SJSA1 (cell line): Measurements from ENCODE around the gene FAM200C. TPM values are rescaled to one million over a fixed set of nuclear protein-coding genes. Genes with fewer than 3 reads are reported as not detected.

Source experiments
- DNase-seq, 2 experiments: peaks; one replicate each; pipeline ENCODE4 v3.0.0-alpha.2; 2015 to 2020; ENCODE audit warnings: low spot score in 2 of 2, low read depth in 1 of 2
- H3K27ac ChIP-seq: fragments of 250-450 bp; sonication (Bioruptor Pico); 2 replicates; pipeline ENCODE4 v1.5.1; 2020; ENCODE audit warnings: mild to moderate bottlenecking, moderate library complexity
- H3K27me3 ChIP-seq: fragments of 250-450 bp; sonication (Bioruptor Pico); replicated peaks from 2 replicates; pipeline ENCODE4 v1.5.1; 2020; ENCODE audit warnings: mild to moderate bottlenecking, moderate library complexity
- H3K36me3 ChIP-seq: fragments of 250-450 bp; sonication (Bioruptor Pico); 2 replicates; pipeline ENCODE4 v1.5.1; 2020; ENCODE audit warnings: mild to moderate bottlenecking
- H3K4me1 ChIP-seq: fragments of 250-450 bp; sonication (Bioruptor Pico); replicated peaks from 2 replicates; pipeline ENCODE4 v1.6.1; 2021; ENCODE audit warnings: mild to moderate bottlenecking
- H3K4me3 ChIP-seq: fragments of 250-450 bp; sonication (Bioruptor Pico); 2 replicates; pipeline ENCODE4 v1.5.1; 2020; ENCODE audit warnings: mild to moderate bottlenecking
- H3K9me3 ChIP-seq: fragments of 250-450 bp; sonication (Bioruptor Pico); replicated peaks from 2 replicates; pipeline ENCODE4 v1.5.1; 2020; ENCODE audit warnings: mild to moderate bottlenecking
- total RNA-seq: library from RNA; depleted of rRNA; stranded (reverse); fragments of >200 nt; shearing (Covaris generic); gene quantifications from 2 replicates; pipeline ENCODE4 v1.2.3, GENCODE V29; 2014

FAM200C gene
- total RNA-seq, 1 experiment from 2014 or later, result 5.5 TPM

- no peaks in the 10 kb centered on the region for H3K9me3 ChIP-seq
- DNase-seq, result no peak
- H3K27me3 ChIP-seq, result no peaks in the 10 kb centered on the region
- H3K36me3 ChIP-seq, result peaks cover 3% of the 10 kb centered on the region; the same call in 1 of the 2 replicates
- no peak overlapping the region for H3K27ac ChIP-seq
- H3K4me3 ChIP-seq, result no peak overlapping the region
- H3K4me1 ChIP-seq, result peaks cover 9% of the 10 kb centered on the region
Observed at GRCh38 chr5:160435532-160435931, 35.7 kb upstream of the FAM200C start.

DNA sequence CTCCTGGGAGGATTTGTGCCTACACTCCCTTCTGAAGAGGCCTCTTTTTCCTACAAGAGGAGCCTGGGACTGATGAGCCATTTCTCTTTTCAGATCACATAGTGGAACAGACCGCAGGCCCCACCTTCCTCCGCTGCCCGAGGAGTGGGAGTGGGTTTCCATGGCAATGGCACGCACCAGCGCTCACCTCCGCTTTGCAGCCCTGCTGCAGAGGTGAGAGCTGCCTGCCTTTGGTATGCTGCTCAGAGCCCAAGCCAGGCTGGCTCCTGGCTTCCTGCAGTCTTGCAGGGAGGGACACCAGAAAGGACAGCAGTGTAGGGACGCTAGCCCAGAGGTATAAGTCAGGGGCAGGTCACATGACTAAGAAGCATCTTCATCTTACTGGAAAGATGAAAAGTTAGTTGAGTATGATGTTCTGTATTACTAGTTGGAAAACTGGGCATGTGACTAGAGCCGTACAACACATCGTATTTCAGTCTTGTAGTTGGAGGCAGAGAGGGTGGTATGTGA is 34.2 kb upstream of the FAM200C start:
- Histone ChIP-seq H3K4me1 (peaks cover 7% of the 10 kb centered on the region), H3K27ac (no peak overlapping the region), H3K27me3 (no peaks in the 10 kb centered on the region), H3K4me3 (no peak overlapping the region), H3K9me3 (no peaks in the 10 kb centered on the region), H3K36me3 (peaks cover 17% of the 10 kb centered on the region)
- DNase-seq, result no peak

DNA sequence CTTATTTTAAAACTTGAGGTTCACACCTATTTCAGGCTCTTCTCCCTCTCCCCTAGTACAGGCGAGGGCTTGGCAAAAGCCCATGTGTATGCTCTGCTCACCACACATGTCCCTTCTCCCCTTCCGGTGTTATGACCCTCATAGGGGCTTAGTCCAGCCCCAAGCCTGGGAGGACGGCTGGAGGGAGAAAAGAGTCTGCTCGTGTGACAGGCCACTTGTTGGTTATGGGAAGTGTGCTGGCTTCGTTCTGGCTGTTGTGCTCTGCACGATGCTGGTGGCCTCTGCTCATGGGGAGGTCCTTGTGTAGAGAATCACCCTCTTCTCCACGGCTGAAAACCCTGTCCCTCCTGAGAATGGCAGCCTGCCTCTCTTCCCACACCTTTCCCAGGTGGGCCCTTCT is 32.9 kb upstream of the FAM200C start:
- Histone ChIP-seq H3K27me3 (no peaks in the 10 kb centered on the region), H3K4me3 (no peak overlapping the region), H3K36me3 (peaks cover 30% of the 10 kb centered on the region), H3K27ac (no peak overlapping the region), H3K9me3 (no peaks in the 10 kb centered on the region), H3K4me1 (no peaks in the 10 kb centered on the region)
- DNase-seq, result no peak

- peaks cover 36% of the 10 kb centered on the region for H3K36me3 ChIP-seq
- no peaks in the 10 kb centered on the region for H3K27me3 ChIP-seq
- H3K27ac ChIP-seq, result no peak overlapping the region
- no peaks in the 10 kb centered on the region for H3K4me1 ChIP-seq
- no peaks in the 10 kb centered on the region for H3K9me3 ChIP-seq
- DNase-seq, result no peak
- no peak overlapping the region for H3K4me3 ChIP-seq
Observed at GRCh38 chr5:160432196-160432595, 32.3 kb upstream of the FAM200C start.

DNA sequence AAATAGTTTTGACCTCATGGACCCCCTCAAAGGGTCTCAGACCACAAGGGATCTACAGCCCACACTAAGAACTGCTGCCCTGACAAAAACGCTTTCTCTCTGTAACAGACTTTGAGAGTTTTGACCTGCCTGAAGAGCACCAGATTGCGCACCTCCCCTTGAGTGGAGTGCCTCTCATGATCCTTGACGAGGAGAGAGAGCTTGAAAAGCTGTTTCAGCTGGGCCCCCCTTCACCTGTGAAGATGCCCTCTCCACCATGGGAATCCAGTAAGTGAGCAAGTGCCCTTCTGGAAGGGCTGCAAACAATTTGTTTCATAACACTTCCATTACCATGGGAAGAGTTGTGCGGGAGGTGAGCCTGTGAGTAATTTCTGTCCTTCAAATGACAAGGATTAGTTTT is 27.8 kb upstream of the FAM200C start:
- DNase-seq, result no peak
- H3K27me3 ChIP-seq, result no peaks in the 10 kb centered on the region
- no peaks in the 10 kb centered on the region for H3K9me3 ChIP-seq
- H3K4me1 ChIP-seq, result peaks cover 27% of the 10 kb centered on the region
- no peak overlapping the region for H3K27ac ChIP-seq
- no peak overlapping the region for H3K4me3 ChIP-seq
- H3K36me3 ChIP-seq, result peaks cover 82% of the 10 kb centered on the region

DNA sequence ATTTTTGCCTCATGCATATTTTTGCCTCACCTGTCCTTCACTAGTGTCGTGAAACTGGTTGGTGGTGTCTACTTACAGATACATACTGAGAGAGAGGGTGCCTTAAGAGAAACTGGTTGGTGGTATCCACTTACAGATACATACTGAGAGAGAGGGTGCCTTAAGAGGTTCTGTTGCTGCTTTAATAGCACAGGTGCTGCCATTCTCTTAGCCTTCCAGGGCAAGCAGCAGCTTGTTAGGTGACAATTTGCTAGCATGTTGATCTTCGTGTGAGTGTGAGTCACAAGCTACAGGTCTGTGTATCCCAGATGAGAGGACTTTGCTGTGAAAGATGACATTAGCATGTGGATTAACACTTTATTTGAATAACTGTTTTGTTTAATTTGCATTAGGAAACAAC is 23.2 kb upstream of the FAM200C start:
- Histone ChIP-seq H3K27me3 (no peaks in the 10 kb centered on the region), H3K4me1 (peaks cover 46% of the 10 kb centered on the region), H3K27ac (no peak overlapping the region), H3K36me3 (peaks cover 64% of the 10 kb centered on the region), H3K9me3 (no peaks in the 10 kb centered on the region), H3K4me3 (peak overlapping the region; percentile 57)
- DNase-seq, result no peak

GRCh38 chr5:160421625-160422258 is 21.9 kb upstream of the FAM200C start, which contains the start of gene PTTG1:
Gene PTTG1, plus strand, starts transcription at chr5:160421855. Its CDS starts 458 bp downstream, at chr5:160422313.
- peaks cover 51% of the 10 kb centered on the region for H3K36me3 ChIP-seq
- peaks cover 50% of the 10 kb centered on the region for H3K4me1 ChIP-seq
- H3K9me3 ChIP-seq, result no peaks in the 10 kb centered on the region
- peak within 1 kb of the TSS; percentile 57 for H3K4me3 ChIP-seq
- H3K27me3 ChIP-seq, result no peaks in the 10 kb centered on the region
- H3K27ac ChIP-seq, result peak within 1 kb of the TSS; percentile 90
- peak; percentile 93 to 99 for DNase-seq

- Histone ChIP-seq H3K4me1 (peaks cover 50% of the 10 kb centered on the region), H3K9me3 (no peaks in the 10 kb centered on the region), H3K27me3 (no peaks in the 10 kb centered on the region), H3K4me3 (peak overlapping the region; percentile 59), H3K27ac (peak overlapping the region; percentile 73), H3K36me3 (peaks cover 37% of the 10 kb centered on the region)
- no peak for DNase-seq
Observed at GRCh38 chr5:160420331-160420610, 20.4 kb upstream of the FAM200C start.

- H3K27ac ChIP-seq, result peak overlapping the region; percentile 73
- peak overlapping the region; percentile 59 for H3K4me3 ChIP-seq
- H3K4me1 ChIP-seq, result peaks cover 44% of the 10 kb centered on the region
- no peaks in the 10 kb centered on the region for H3K9me3 ChIP-seq
- no peaks in the 10 kb centered on the region for H3K27me3 ChIP-seq
- peaks cover 37% of the 10 kb centered on the region for H3K36me3 ChIP-seq
- peak in 1 of 2 experiments; percentile 54 for DNase-seq
Observed at GRCh38 chr5:160419458-160420330, 19.8 kb upstream of the FAM200C start.

DNA sequence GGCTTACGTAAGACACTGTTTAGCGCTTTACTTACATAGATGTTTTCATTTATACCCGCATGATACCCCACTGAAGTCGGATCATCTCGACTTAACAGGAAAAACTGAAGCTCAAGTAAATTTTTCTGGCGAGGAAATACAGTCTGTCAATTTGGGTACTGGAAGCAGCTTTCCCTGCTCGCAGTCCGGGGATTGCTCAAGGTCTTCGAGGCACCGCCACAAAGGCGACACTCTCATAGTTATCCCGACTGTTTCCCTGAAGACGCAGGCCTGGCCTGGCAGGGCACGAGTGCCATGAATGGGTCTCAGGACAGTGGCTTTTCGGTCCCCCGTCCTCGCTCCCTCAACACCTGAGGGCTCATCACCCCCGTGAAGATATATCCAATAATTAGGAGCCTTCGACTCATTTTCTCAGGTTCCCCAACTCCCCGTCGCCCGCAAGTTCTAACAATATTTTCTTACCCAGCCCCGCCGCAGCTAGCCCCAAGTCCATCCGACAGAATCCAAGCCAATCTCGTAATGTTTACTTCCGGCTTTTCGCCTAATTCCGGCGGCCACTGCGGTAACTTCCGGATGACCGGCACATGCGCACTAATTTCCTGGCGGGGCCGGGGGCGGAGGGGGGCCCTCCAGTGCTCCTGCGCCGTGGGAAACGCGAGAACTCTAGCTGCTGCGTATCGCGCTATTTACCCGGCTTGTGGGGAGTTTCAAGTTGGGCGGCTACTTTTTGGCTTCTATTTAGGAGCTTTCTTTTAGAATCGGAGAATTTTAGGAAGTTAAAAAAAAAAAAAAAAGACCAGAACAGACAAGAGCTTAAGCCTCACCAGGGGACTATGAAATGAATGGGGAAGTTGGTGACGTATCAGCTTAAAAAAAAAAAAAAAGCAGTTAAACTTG is 19.0 kb upstream of the FAM200C start, which contains the start of gene SLU7:
Gene SLU7 (minus strand): TSS at position 521 of the 897 bp plus-strand sequence. CDS start 3,787 bp downstream, outside the sequence.
- no peaks in the 10 kb centered on the region for H3K9me3 ChIP-seq
- H3K4me3 ChIP-seq, result peak within 1 kb of the TSS; percentile 59
- peaks cover 35% of the 10 kb centered on the region for H3K36me3 ChIP-seq

DNA sequence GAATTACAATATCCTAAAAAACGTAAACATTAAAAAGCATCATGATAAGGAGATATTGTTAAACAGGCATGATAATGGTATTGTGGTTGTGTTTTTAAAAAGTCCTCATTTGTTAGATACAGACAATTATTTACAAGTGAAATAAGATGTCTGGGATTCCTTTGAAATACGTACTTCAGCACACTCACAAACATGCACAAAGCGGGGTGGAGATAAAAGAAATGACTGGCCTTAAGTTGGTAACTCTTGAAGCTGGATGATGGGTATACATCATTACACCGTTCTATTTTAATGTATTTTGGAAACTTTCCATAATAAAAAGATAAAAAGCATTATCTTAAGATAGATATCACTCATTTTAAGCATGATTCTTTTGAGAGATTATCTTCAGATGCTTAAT is 1.0 kb downstream of the FAM200C start:
- Histone ChIP-seq H3K27me3 (no peaks in the 10 kb centered on the region), H3K27ac (peak overlapping the region; percentile 78; the same call in 1 of the 2 replicates)
- DNase-seq, result no peak

More for the DNA sequence above, 19.0 kb upstream of the FAM200C start, which contains the start of gene SLU7:
- Histone ChIP-seq H3K27ac (peak within 1 kb of the TSS; percentile 73), H3K4me1 (peaks cover 35% of the 10 kb centered on the region), H3K27me3 (no peaks in the 10 kb centered on the region)
- DNase-seq, result peak; percentile 98

GRCh38 chr5:160397492-160397891 is 2.4 kb downstream of the FAM200C start:
- no peak for DNase-seq
- Histone ChIP-seq H3K36me3 (peaks cover 23% of the 10 kb centered on the region), H3K4me3 (no peak overlapping the region), H3K4me1 (peaks cover 13% of the 10 kb centered on the region), H3K9me3 (no peaks in the 10 kb centered on the region), H3K27me3 (no peaks in the 10 kb centered on the region), H3K27ac (no peak overlapping the region)

More for the DNA sequence above, 1.0 kb downstream of the FAM200C start:
- Histone ChIP-seq H3K4me1 (peaks cover 13% of the 10 kb centered on the region), H3K36me3 (peaks cover 31% of the 10 kb centered on the region), H3K9me3 (no peaks in the 10 kb centered on the region), H3K4me3 (peak overlapping the region; percentile 58)

- H3K36me3 ChIP-seq, result peaks cover 7% of the 10 kb centered on the region; the same call in 1 of the 2 replicates
- H3K27me3 ChIP-seq, result no peaks in the 10 kb centered on the region
- no peaks in the 10 kb centered on the region for H3K9me3 ChIP-seq
- peaks cover 10% of the 10 kb centered on the region for H3K4me1 ChIP-seq
- H3K4me3 ChIP-seq, result no peak overlapping the region
- H3K27ac ChIP-seq, result no peak overlapping the region
- DNase-seq, result no peak
Observed at GRCh38 chr5:160395111-160395510, 4.7 kb downstream of the FAM200C start.
